Loucy (cell line): ENCODE results near the gene NAP1L1.

Experiments used
- H2AFZ ChIP-seq: fragments of 200-600 bp; sonication (generic); 2 replicates; pipeline ENCODE4 v1.6.0; 2016; ENCODE audit warnings: antibody characterized with exemption, mild to moderate bottlenecking, low read length, moderate library complexity
- H3F3A ChIP-seq: fragments of 200-600 bp; 2 replicates; pipeline ENCODE4 v1.6.0; 2016; ENCODE audit warnings: antibody characterized with exemption, low read depth, mild to moderate bottlenecking
- H3K27me3 ChIP-seq: fragments of 200-600 bp; sonication (generic); 2 replicates; pipeline ENCODE4 v1.6.1; 2014; ENCODE audit warnings: low read length, mild to moderate bottlenecking; ENCODE audit not compliant: insufficient read depth, poor library complexity, severe bottlenecking
- H3K36me3 ChIP-seq: fragments of 200-600 bp; sonication (generic); 2 replicates; pipeline ENCODE4 v1.6.1; 2016; ENCODE audit warnings: low read length; ENCODE audit not compliant: insufficient read depth
- H3K4me1 ChIP-seq: fragments of 200-600 bp; sonication (generic); 2 replicates; pipeline ENCODE4 v1.5.1; 2014; ENCODE audit warnings: low read length, mild to moderate bottlenecking; ENCODE audit not compliant: insufficient read depth, poor library complexity, severe bottlenecking
- H3K4me2 ChIP-seq: fragments of 200-600 bp; sonication (generic); 2 replicates; pipeline ENCODE4 v1.6.0; 2014; ENCODE audit warnings: antibody characterized with exemption, low read length, low read depth, mild to moderate bottlenecking; ENCODE audit not compliant: poor library complexity, severe bottlenecking
- H3K4me3 ChIP-seq: fragments of 200-600 bp; sonication (generic); 2 replicates; pipeline ENCODE4 v1.5.1; 2014; ENCODE audit warnings: low read length, mild to moderate bottlenecking, mixed read lengths; ENCODE audit not compliant: poor library complexity, severe bottlenecking
- H3K79me2 ChIP-seq: fragments of 200-600 bp; sonication (generic); 2 replicates; pipeline ENCODE4 v1.6.1; 2014; ENCODE audit warnings: low read length; ENCODE audit not compliant: insufficient read depth
- H3K9ac ChIP-seq: fragments of 200-600 bp; sonication (generic); 2 replicates; pipeline ENCODE4 v1.6.0; 2014; ENCODE audit warnings: mild to moderate bottlenecking, low read depth, low read length, moderate library complexity; ENCODE audit not compliant: poor library complexity, severe bottlenecking
- H3K9me2 ChIP-seq: fragments of 200-600 bp; sonication (generic); replicated peaks from 2 replicates; pipeline ENCODE4 v1.6.1; 2016; ENCODE audit warnings: low read depth, low read length, mixed read lengths
- H3K9me3 ChIP-seq: fragments of 200-600 bp; sonication (generic); 2 replicates; pipeline ENCODE4 v1.6.1; 2014; ENCODE audit warnings: mild to moderate bottlenecking, antibody characterized with exemption, low read length, low read depth; ENCODE audit not compliant: insufficient read depth
- H4K20me1 ChIP-seq: fragments of 200-600 bp; sonication (generic); 2 replicates; pipeline ENCODE4 v1.6.0; 2014; ENCODE audit warnings: antibody characterized with exemption, low read length, mild to moderate bottlenecking; ENCODE audit not compliant: insufficient read depth, poor library complexity, severe bottlenecking
- EZH2phosphoT487 ChIP-seq: fragments of 200-600 bp; IDR thresholded peaks from 2 replicates; pipeline ENCODE4 v1.6.1; 2018; ENCODE audit warnings: antibody characterized with exemption, mild to moderate bottlenecking, moderate library complexity, borderline replicate concordance
- TF ChIP-seq, protein P1 (sequence below): fragments of 200-600 bp; sonication (generic); conservative IDR thresholded peaks from 2 replicates; pipeline ENCODE4 v1.5.1; 2014; ENCODE audit warnings: mild to moderate bottlenecking, antibody characterized with exemption, low read length

Gene NAP1L1

DNA sequence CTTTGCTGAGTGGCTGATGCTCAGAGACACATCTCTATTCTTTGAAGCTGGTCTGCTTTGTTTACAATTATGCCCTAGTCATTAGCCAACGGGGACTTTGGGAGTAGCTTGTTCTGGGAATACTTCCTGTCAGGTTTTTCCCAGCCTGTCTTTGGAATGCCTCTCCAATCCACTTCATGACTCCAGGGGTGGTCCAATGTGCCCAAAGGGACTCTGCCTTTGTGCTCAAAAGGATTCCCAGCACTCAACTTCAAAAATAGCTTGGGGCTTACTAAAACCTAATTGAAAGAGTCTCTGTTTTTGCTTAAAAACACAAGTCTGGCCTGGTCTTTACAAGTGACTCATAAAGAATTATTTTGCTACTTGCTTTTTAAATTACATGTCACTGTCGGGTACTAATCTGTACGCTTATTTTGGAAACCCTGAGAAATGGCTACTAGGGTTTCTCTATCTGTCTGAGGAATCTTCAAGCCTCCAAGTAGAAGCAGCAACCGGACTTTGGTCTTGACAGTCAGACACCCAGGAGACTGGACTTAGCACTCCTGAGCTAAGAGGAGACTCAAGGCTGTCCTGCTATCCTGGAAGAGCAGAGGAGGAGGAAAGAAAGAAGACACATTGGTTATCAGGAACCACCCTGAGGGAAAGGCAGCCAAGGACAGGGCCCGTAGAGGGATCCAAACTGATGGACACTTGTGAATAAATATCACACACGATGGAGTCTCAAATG is 73.6 kb downstream of the NAP1L1 start:
- Histone ChIP-seq H3F3A (no peaks in the 10 kb centered on the region), H3K4me3 (no peak overlapping the region), H3K9ac (no peak overlapping the region), H4K20me1 (no peaks in the 10 kb centered on the region), H3K4me1 (no peaks in the 10 kb centered on the region), H3K9me2 (no peaks in the 10 kb centered on the region), H2AFZ (no peak overlapping the region), H3K9me3 (no peaks in the 10 kb centered on the region), H3K79me2 (no peaks in the 10 kb centered on the region), H3K4me2 (no peak overlapping the region), H3K27me3 (no peaks in the 10 kb centered on the region), H3K36me3 (no peaks in the 10 kb centered on the region)
- TF ChIP-seq EZH2phosphoT487: no peak

DNA sequence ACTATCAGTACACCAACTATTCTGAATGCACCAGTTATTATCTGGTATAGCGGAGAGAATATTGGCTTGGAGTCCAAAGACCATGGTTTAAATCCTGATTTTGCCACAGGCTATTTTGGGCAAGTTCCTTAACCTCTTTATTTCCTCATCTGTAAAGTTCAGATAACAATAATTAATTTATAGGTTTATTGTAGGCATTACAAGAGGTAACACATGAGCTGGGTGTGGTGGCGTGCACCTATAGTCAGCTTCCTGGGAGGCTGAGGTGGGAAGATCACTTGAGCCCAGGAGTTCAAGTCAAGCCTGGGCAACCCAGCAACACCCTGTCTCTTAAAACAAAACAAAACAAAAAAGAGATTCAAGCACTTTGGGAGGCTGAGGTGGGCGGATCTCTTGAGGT is 76.1 kb downstream of the NAP1L1 start:
- Histone ChIP-seq H3K9ac (no peak overlapping the region), H3K4me2 (no peak overlapping the region), H3K79me2 (no peaks in the 10 kb centered on the region), H3K4me3 (no peak overlapping the region), H3F3A (no peaks in the 10 kb centered on the region), H3K4me1 (no peaks in the 10 kb centered on the region), H3K9me3 (no peaks in the 10 kb centered on the region), H3K36me3 (no peaks in the 10 kb centered on the region), H3K9me2 (no peaks in the 10 kb centered on the region), H2AFZ (no peak overlapping the region), H3K27me3 (no peaks in the 10 kb centered on the region), H4K20me1 (no peaks in the 10 kb centered on the region)
- TF ChIP-seq EZH2phosphoT487: no peak
- TF ChIP-seq, protein P1, sequence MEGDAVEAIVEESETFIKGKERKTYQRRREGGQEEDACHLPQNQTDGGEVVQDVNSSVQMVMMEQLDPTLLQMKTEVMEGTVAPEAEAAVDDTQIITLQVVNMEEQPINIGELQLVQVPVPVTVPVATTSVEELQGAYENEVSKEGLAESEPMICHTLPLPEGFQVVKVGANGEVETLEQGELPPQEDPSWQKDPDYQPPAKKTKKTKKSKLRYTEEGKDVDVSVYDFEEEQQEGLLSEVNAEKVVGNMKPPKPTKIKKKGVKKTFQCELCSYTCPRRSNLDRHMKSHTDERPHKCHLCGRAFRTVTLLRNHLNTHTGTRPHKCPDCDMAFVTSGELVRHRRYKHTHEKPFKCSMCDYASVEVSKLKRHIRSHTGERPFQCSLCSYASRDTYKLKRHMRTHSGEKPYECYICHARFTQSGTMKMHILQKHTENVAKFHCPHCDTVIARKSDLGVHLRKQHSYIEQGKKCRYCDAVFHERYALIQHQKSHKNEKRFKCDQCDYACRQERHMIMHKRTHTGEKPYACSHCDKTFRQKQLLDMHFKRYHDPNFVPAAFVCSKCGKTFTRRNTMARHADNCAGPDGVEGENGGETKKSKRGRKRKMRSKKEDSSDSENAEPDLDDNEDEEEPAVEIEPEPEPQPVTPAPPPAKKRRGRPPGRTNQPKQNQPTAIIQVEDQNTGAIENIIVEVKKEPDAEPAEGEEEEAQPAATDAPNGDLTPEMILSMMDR: no peak

DNA sequence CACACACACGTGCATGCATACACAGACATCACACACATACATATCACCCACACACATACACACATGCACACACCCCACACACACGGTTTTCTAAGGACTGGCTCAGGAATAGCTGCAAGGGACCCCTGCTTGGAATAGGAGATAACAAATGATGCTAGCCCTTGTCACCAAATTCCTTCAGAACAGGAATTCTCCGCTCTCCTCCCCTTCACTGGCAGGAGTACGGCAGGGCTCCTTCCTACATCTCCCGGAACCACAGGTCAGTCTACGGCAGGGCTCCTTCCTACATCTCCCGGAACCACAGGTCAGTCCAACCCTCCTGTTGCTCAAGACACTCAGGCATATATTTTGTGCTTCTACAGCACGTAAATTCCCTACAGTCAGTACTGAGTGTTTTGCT is 76.8 kb downstream of the NAP1L1 start:
- no peaks in the 10 kb centered on the region for H3K79me2 ChIP-seq
- no peak overlapping the region for H3K9ac ChIP-seq
- TF ChIP-seq EZH2phosphoT487: no peak
- TF ChIP-seq, protein P1: no peak
- H3K4me3 ChIP-seq: no peak overlapping the region
- no peak overlapping the region for H3K4me2 ChIP-seq
- no peaks in the 10 kb centered on the region for H3K9me3 ChIP-seq
- H3F3A ChIP-seq: no peaks in the 10 kb centered on the region
- no peaks in the 10 kb centered on the region for H3K4me1 ChIP-seq
- no peaks in the 10 kb centered on the region for H4K20me1 ChIP-seq
- no peaks in the 10 kb centered on the region for H3K36me3 ChIP-seq
- no peaks in the 10 kb centered on the region for H3K27me3 ChIP-seq
- H2AFZ ChIP-seq: no peak overlapping the region
- H3K9me2 ChIP-seq: no peaks in the 10 kb centered on the region
